NOMO-1 treated with dmso at 0.1 percent for 144 hours (cell line): Measurements from ENCODE around the gene RAB3IP.
"Not testable (repeated sequence)": the region's sequence is repeated elsewhere in the genome, so short reads cannot be mapped to it uniquely, and the experiment has no call there.

Experiments
- DNase-seq: peaks from one replicate; lab custom pipeline; 2025; ENCODE audit not compliant: unreplicated experiment; lab: John Stamatoyannopoulos, UW

The RAB3IP gene

DNA sequence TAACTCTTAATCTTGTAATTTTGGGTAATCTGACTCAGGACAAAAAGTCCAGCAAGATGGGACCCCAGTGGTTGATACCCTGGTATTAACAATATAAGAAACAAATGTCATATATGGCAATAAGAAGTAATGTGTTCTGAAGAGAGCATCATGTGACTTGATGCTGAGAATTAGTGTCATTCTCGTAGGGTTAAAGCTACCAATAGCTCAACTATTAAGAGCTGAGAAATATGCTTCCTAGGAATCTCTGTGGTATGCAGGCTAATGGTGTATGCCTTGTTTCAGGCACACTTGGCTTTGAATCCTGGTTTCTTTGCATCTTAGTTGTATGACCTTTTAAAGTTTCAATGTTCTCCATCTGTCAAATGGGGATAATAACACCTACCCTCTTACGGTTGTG lies 95.5 kb downstream of the RAB3IP start:
- DNase-seq, result no peak

DNA sequence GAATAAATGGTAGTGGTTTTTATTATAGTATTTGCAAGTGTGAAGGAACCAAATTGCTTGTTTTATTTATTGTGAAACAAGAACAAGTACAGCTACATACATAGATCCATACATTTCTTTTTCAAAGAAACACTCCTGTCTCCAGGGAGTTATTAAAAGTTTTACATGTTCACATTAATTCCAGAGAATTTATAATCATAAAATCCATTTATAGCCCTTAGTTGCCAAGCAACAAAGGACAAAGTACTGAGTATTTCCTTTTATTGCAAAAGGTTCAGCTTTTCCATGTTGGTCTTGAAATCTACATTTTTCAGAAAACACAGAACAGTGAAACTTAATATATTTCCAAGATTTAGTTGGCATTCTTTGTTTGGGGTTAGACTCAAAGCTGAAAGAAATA lies 95.9 kb downstream of the RAB3IP start:
- DNase-seq, result no peak

DNA sequence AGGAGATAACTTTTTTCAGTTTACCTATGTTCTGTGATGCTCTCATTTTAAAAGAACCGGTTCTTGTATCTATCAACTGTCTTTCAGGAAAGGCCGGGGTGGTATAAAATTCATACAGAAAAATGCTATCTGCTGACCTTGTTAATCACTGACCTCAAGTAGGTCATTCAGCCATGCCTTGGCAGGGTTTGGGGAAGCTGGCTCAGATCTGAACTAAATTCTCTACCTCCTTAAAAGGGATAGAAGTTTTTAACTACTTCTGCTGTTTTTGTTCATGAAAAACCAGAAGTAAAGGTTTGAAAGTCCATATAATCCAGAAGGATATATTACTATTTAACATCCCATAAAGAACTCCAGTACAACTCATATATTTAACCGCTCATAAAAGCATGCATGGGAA lies 96.4 kb downstream of the RAB3IP start:
- no peak for DNase-seq

DNA sequence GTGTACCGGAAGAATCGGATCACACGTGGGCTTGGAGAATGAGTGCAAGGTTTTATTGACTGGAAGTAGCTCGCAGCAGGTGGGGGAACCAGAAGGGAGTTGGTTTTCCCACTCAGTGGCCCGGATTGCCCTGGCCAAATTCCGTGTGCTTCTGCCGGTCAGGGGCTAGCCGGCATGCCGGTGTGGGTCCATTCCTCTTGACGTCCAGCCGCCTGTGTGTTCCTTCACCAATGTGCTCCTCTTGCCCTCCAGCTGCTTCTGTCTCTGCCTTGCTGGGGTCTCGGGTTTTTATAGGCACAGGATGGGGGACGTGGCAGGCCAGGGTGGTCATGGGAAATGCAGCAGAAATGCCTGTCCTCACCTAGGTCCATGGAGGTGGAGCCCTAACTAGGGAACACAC lies 97.4 kb downstream of the RAB3IP start:
- no peak for DNase-seq

DNA sequence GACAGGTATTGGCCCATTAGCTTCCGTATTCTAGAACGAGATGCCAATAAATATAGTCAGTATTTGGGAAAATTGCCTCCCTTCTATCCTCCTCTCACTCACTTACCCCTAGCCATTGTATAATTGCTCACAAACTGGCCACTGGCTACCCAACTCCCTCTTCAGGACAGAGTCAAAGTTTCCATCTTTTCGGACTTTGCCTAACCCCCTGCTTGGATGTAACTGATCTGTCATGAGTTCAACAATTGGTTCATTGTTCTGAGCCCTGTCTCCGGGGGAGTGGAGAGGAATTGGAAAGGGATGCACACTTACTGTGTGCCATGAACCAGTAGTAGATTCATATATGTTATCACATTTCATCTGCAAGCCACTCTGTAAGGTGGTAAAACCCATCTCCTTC lies 98.5 kb downstream of the RAB3IP start:
- DNase-seq, result no peak

DNA sequence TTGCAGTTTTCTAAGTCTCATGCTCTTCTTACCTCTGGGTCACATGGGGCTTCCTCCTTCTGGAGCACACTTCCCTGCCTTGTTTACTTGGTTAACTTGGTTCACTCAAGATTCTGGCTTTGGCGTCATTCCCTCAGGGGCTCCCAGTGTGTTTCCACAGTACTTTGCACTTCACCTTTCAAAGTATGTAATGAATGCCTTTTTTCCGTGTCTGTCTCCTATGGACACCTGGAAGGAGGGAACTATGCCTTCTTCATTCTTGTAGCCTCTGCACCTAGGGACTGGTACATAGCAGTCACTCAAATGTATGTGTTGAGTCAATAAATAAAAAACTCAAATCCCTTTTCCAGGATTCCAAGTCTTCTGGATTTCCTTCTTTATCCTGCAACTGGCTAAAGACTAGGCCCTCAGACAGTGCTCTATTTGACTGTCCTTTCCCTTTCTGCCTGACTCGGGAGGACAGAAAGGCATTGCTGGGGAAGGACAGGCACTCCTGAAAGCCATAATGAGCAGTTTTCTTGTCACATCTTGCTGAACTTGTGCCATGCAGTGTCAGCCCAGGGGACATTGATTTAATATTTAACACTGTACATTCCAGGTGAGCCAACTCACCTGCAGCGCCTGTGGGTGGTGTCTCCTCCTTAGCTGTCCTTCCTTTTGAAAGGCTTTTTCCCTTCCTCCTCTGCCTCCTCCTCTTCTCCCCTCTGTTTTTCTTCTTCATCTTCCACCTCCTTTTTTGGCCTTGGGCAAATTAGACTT lies 99.2 kb downstream of the RAB3IP start:
- no peak for DNase-seq

DNA sequence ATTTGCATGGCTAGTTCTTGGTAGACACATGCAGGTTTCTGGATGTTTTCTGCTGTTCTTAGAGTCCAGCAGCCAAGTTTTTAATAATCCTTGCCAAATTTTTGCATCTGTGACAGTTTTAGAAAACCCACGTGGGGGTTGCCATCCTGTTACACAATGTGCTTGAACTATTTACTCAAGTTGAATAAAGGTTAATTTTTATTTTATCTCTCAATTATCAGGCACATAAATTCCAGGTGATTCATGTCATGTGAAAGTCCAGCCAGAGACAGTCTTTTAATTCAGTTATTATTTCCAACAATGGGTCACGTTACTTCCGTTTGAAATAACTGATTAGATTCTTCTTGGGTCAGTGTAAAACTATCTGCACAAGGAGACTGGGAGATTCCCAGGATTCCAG lies 102.1 kb downstream of the RAB3IP start:
- DNase-seq, result no peak

DNA sequence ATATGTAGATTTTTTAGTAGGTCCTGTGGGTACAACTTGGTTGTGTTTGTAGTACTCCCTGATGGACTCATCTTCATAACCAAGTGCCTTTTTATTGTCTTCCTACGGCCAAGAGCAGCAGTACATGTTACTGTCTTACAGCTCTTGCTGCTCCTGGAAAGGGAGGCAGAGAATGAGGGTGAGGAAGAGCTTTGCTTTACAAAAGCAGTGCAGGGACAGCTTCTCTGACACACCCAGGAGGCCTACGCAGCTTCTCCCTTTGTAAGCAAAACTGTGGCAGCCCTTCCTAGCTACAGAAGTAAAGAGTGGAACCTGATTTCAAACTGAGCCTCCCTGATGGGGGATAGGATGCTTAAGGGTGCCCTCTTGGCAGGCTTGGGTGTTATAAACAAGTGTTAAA lies 104.9 kb downstream of the RAB3IP start:
- DNase-seq, result no peak

DNA sequence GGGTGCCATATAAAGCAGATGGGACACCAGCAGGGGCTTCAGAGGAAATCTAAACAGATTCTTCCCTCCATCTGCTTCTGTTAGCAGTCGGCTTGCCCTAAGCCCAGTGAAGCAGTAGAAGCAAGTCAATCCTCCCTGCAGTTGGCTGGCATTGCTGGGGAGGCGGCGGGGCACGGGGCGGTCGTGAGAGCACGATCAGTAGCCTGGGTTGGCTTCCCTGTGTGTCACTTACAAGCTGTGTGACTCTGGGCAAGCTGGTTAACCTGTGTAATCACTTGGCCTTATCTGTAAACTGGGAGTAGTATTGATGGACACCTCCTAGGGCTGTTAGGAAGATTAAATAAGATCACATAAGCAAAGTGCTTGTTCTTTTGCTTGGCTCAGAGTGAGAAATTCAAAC lies 105.8 kb downstream of the RAB3IP start:
- DNase-seq, result no peak

DNA sequence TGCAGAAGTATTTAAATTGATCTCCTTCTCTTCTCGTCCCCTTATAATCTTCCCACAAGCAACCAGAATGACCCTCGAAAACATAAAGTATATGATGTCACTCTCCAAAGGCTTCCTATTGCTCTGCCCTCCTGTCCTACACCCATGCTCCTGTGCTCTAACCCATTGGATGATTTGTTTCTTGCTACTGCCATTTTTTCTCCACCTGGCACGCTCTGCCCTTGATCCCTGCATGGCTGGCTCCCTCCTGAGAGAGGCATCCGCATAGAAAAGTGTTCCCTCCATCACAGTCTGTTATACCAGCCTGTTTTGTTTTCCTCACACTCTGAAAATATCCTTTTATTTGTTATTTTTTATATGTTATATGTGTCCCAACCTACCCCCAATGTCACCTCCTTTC lies 106.2 kb downstream of the RAB3IP start:
- DNase-seq, result no peak

DNA sequence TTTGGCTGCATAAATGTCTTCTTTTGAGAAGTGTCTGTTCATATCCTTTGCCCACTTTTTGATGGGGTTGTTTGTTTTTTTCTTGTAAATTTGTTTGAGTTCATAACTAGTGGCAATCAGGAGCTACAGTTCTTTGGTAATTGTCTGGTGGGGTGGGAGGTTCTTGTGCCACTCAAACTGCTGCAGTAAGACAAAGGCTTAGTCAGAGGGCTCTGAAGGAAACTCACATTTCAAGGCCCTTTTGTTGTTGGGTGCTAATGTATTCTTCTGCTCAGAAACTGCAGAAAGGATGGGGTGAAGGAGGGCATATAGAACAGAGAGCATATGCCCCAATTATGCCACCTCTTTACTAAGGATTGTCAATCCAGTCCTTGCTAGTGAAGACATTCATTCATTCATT lies 108.3 kb downstream of the RAB3IP start:
- DNase-seq, result no peak

DNA sequence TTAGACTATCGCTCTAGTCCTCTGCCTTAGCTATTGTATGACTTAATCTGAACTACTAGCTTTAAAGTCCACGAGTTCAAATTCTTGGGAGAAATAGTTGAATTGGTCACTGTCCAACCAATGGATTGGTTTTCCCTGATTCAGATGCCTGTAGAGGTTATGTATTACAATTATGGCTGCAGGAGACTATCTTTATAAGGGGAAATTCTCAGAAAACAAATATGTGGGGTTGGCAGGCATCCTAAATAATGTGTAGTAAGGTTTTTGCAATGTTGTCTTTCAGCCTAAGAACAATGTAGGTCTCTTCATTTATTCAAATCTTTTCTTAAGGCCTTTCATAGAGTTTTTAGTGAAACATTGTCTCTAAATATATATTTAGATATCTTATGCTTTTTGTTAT lies 113.3 kb downstream of the RAB3IP start:
- DNase-seq, result no peak

DNA sequence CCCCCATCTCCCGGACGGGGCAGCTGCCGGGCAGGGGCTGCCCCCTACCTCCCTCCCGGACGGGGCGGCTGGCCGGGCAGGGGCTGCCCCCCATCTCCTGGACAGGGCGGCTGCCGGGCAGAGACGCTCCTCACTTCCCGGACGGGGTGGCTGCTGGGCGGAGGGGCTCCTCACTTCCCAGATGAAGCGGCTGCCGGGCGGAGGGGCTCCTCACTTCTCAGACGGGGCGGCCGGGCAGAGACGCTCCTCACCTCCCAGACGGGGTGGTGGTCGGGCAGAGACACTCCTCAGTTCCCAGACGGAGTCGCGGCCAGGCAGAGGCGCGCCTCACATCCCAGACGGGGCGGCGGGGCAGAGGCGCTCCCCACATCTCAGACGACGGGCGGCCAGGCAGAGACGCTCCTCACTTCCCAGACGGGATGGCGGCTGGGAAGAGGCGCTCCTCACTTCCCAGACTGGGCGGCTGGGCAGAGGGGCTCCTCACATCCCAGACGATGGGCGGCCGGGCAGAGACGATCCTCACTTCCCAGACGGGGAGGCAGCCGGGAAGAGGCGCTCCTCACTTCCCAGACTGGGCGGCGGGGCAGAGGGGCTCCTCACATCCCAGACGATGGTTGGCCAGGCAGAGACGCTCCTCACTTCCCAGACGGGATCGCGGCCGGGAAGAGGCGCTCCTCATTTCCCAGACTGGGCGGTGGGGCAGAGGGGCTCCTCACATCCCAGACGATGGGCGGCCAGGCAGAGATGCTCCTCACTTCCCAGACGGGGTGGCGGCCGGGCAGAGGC lies 114.7 kb downstream of the RAB3IP start:
- not testable (repeated sequence) for DNase-seq

DNA sequence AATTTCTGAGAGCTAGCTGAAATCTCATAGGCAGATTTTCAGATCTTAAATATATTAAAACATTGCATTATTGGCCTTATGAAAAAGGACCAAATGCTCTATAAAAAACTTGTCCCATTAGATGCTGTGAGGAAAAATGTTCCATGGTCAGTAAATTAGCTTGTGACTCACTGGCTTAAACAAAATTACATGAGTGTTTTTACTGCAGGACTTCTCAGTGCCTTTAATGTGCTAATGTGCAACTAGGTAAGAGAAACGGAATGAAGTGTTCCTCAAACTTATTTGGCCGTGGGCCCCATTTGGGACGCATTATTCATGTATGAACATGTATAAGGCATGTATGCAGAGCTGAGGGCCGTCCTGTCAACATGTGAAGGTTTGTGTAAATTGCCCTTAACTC lies 128.0 kb downstream of the RAB3IP start:
- no peak for DNase-seq

DNA sequence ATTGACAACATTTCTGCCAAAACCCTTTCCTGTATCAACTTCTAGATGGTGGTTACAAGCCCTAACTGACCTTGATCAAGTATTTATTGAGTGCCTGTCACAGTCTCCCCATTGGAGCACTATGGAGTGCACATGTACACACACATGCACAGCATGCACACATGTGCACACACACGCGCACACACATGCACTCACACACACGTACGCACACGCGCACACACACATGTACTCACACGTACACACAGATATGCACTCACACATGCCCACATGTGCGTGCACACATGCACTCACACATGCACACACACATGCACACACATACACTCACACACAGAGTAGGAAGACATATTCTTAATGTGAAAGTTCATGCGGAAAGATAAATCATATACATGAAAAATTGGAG lies 130.0 kb downstream of the RAB3IP start:
- no peak for DNase-seq

DNA sequence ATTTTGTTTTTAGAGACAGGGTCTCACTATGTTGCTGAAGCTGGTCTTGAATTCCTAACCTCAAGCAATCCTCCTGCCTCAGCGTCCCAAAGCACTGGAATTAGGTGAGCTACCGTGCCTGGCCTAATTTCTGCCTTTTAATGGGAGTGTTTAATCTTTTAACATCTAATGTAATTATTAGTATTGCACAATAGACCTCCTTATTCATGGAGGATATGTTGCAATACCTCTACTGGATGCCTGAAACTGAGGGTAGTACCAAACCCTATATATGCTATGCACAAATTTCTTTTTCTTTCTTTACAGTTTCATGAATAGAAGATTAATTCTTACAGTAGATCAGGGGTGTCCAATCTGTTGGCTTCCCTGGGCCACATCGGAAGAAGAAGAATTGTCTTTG lies 134.1 kb downstream of the RAB3IP start:
- no peak for DNase-seq
